GM19463 (cell line): ENCODE data around the gene MRTFA.
"Not testable (repeated sequence)": the region's sequence is repeated elsewhere in the genome, so short reads cannot be mapped to it uniquely, and the experiment has no call there.

Experiments
- ATAC-seq: cut with Tn5 transposase; IDR thresholded peaks from one replicate; pipeline ENCODE4 v1.9.1; 2021; ENCODE audit warnings: mild to moderate bottlenecking, moderate library complexity; ENCODE audit not compliant: unreplicated experiment

MRTFA gene

DNA sequence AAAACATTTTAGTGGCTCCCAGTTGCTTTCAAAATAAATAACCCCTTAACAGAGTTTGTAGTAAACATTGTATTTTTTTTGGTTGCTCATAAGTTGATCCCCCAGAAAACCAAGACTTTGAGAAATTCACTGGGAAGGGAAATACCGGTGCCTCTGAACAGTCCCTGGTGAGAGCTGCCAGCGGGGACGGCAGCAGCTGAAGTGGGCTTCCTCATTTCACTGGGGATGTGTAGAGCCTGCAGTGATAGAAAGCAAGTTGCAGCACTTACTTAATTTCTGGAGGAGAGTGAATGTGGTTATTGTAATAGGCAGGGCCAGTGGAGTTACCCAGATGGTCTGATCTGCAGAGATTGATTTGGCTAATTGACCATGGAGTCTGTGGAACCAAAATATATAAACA, 24.2 kb upstream of the MRTFA start:
- ATAC-seq, result no peak

DNA sequence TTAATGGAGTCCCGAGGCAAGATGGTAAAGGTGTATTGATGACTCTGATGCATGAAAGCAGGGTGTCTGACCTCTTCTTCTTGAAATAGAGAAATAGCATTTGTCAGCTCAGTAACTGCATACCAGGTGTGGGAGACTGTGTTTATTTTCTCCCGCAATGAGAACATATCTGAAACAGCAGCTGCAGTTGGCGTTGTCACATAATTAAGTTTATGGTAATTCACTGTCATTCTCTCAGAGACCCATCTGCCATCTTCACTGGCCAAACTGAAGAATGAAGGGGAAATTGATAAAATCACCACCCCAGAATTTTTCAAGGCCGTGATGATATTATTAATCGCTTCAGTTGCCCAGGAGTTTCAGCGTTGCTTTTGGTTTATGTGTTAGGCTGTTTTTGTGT, 22.6 kb upstream of the MRTFA start:
- no peak for ATAC-seq

DNA sequence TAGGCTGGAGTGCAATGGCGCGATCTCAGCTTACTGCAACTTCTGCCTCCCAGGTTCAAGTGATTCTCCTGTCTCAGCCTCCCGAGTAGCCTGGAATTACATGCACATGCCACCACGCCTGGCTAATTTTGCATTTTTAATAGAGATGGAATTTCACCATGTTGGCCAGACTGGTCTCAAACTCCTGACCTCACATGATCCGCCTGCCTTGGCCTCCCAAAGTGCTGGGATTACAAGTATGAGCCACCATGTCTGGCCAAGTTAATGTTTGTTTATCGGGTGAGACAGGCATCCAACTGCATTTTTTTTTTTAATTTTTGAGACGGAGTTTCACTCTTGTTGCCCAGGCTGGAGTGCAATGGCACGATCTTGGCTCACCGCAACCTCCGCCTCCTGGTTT, 20.1 kb upstream of the MRTFA start:
- not testable (repeated sequence) for ATAC-seq

DNA sequence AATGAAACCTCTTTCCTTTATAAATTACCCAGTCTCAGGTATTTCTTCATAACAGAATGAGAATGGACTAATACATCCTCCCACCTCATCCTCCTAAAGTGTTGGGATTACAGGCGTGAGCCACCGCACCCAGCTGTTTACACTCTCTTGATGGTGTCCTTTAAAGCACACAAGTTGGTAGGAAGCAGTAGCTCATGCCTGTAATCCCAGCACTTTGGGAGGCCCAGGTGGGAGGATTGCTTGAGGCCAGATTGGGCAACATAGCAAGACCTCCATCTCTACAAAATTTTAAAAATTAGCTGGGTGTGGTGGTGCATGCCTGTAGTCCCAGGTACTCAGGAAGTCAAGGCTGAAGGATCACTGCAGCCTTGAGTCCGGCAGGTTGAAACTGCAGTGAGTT, 19.4 kb upstream of the MRTFA start:
- ATAC-seq, result not testable (repeated sequence)

DNA sequence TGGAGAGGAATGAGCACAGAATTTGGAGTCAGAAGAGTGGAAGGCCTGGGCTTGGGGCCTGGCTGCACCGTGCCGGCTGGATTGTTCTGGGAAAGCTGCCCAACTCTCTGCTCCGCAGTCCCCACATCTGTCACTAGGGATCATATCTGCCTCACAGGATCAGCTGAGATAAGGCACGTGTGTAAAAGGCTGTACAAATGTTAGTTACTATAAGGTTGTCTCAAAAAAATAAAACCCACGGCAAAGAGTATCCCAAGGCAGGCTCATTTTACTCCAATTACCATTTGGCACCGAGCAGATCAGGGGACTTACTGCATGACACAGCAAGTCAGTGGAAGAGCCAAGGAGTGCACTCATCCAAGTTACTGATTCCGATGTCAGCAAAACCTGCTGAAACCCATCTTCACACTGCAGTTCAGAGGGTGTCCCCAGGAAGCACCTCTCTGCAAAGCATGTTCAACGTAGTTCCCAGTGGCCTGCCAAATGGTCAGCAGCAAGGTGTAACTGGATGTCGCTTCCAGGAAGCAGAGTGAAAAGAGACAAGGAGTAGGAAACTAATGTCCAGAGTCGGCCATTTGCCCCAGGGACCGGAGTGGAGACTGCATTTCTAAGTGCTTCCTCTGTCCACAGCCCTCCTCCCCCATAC, 18.1 kb upstream of the MRTFA start:
- no peak for ATAC-seq

DNA sequence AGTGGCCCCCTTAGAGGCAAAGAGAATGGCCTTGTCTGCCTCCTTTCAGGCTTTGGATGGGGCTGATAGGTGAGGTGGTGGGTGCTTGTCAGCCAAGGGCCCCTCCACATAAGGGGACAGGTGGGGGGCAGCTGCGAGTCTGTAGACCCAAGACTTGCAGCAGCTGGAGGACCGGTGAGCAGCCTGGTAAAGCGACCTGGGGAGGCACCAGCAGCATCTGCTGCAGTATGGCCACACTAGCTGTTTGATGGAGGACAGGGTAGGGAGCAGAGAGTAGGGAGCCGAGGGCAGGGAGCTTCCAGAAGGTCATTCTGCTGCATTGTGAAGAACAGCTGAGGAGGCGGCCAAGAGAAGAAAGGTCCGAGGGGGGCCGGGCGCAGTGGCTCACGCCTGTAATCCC, 16.8 kb upstream of the MRTFA start:
- no peak for ATAC-seq

DNA sequence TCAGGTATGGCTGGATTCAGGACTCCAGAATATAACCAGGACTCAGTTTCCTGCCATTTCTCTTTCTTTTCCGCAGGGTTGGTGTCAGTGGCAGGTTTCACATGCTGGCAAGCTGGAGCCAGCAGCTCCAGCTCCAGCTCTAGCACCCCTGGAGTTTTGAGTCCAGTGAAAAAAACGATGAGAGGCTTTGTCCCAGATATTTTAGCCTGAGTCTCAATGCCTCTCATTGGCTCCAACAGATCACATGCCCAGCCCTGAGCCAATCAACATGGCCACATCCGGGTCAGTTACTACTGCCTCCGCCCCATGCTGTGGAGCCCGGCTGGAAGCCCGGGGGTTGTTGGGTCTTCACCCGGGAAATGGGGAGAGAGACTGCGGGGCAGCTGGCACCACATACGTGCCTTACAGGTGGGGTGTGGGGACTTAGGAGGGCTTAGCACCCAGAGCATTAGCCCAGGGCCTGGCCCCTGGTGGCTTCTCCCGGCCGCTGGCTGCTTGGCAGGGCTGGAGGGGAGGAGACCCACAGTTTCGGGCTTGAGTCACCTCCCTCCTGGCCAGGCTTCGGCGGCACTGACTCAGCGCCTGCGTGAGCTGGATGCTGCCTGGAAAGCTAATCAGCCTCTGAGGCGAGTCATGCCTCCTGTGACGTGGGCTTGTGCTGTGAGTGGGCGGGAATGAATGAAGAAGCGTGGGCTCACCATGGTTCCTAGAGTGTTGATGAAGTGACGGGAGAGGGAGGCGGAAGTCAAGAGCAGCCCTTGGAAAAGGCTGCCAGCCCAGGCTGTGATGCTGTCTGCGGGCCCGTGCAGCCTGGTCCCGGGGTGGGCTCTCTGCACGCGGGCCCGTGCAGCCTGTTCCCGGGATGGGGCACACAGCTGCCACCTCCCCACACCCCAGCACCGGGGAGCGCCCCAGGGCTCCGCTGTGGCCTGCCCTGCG, 15.3 kb upstream of the MRTFA start:
- peak; percentile 86 for ATAC-seq

DNA sequence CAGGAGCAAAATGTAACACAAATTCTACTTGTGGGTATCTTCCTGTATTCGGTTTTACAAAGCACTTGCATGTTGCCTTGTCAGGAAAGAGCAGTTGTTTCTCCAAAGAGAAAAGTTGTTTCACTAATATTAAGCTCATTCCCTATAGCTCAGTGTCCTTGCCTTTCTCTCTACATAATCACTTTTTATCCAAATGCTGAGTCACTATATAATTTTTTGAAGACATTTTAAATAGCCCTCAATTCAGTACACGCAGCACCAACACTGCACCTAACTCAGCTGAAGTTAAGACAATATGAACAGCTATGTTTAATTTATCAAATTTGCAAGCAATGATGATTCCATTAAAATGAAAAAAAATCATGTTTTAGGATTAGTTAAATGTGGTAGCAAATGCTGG, 14.5 kb upstream of the MRTFA start:
- ATAC-seq, result no peak

DNA sequence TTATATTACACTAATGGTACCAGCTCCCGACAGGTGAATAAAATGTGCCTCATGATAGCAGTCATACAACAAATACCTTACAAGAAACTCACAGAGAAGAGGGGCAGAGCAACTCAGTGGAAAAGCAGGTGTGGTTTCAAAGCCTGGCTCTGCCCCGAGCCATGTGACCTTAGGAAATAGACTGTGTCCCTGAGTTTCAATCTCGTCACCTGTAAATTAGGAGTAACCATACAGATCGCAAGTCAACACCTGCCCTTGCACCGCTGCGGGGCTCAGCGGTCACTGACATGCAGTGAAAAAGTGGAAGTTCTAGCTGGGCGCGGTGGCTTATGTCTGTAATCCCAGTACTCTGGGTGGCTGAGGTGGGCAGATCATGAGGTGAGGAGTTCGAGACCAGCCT, 11.9 kb upstream of the MRTFA start:
- ATAC-seq, result no peak

DNA sequence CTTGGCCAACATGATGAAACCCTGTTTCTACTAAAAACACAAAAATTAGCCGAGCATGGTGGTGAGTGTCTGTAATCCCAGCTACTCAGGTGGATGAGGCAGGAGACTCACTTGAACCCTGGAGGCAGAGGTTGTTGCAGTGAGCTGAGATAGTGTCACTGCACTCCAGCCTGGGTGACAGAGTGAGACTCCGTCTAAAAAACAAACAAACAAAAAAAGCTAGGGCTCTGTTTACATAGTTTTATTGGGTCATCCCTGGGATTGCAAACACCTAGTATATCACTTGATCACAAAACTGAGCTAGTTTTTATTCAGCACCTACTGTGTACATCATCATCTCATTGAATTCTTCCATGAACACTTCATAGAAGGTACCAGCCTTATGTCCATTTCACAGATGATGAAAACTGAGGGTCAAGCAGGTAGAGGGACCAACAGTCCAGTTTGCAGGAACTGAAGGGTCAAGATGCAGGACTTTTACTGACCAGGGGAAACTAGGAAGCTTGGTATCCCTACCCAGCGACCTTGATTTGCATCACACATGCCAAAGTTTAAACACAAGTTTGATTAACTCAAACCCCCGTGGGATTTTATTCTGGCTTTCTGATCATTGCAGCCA, 9.2 kb upstream of the MRTFA start:
- ATAC-seq, result no peak

DNA sequence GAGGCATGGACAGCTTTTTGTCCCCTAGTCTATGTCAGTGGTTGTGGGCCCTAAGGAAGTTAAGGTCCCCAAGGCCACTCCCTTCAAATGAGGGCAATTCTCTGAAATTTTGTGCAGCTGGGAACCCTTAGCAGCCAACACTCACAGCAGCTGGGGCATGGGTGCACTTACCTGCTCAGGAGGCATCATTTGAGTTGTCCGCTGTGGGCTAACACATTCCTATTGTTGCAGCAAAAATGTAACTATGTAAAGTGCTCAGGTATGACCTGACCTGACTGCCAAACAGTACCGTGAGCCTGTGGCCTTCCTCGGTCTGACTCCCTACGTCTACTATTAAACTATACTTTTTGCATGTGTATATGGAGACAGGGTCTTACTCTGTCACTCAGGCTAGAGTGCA, 5.8 kb upstream of the MRTFA start:
- ATAC-seq, result no peak

DNA sequence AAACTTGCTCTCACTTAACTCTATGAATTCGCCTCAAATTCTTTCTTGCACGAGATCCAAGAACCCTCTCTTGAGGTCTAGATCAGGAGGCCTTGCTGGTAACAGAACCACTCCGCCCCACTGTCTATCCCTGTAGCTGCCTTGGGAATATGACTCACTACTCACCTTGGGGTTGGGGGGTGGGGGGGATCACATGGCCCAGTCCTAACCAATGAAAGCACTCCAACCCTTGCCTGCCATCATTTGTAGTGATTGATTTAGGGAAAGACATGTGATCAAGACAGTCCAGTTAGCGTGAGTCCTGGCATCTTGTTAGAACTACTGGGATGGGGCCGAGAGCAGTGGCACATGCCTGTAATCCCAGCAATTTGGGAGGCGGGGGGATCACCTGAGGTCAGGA, 4.8 kb upstream of the MRTFA start:
- ATAC-seq, result no peak

DNA sequence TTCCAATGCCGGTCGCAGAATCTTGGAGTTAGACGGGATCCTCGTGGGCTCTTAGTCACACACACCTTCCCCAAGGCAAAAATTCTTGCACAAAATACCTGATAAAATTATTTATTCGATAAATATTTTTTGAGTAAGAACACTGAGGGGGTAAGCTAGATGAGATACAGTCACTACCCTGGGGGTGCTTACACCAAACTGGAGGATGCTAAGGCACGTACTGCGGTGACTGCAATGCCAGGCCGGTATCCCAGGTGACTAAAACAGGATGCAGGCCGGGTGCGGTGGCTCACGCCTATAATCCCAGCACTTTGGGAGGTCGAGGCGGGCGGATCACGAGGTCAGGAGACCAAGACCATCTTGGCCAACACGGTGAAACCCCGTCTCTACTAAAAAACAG, 1.7 kb upstream of the MRTFA start:
- ATAC-seq, result no peak

DNA sequence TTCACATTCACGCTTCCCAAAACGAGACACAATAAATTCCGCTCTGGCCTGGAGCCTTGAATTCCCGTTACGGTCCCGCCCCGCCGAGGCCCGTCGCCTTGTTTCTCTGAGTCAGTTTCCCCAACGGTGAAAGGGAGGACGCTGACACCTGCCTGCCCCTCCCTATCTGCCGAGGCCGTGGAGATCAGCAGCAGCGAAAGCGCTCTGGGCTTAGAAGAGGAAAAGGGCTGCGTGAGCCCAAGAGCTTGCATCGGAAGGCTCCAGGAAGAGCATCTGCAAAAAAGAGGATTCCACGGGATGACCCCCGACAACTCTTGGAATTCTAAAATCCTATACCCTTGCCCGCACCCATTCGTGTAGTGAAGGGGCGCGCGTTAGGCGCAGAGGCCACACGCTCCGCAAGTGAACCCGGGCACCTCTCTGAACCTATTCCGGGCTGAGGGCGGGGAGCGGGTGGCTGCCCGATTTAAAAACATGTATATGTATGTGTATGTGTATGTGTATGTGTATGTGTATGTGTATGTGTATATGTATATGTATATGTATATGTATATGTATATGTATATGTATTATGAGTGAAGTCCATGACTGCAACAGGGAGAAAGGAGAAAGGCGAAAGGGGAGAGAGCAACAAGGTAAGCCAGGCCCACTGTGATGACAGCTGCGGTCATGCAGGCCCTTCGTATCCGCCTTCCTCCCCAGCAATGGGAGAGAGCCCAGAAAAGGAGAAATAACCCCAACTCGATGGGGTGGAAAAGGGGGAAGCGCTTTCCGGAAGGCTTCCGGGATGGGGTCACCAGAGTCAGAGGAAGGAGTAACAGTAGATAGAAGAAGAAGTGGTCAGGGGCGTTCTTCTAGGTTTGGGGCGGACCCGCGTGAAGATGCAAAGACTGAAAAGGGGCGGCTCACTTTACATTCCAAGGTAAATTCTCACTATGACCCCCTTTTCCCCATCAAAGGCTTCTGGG, 948 bp upstream of the MRTFA start:
- ATAC-seq, result no peak

DNA sequence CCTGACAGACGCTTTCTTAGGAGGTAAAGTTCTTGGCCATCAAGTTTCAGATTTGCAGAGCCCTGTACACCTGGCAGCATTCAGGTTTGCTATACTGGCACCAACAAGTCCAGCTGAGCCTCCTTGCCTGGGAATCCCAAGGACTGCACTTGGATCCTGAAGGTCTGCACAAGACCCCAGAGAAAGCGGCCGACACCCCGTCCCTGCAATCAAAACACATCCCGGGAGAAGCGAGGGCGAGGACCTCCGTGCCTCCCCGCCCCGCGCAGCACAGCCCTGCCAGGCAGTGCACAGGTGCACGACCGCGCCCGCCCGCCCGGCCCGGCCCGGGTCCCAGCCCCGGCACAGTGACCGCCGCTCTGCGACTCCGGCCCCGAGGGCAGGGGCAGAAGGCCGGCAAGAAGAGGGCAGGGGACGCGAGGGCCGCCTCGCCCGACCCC, 559 bp downstream of the MRTFA start:
- ATAC-seq, result peak; percentile 6

DNA sequence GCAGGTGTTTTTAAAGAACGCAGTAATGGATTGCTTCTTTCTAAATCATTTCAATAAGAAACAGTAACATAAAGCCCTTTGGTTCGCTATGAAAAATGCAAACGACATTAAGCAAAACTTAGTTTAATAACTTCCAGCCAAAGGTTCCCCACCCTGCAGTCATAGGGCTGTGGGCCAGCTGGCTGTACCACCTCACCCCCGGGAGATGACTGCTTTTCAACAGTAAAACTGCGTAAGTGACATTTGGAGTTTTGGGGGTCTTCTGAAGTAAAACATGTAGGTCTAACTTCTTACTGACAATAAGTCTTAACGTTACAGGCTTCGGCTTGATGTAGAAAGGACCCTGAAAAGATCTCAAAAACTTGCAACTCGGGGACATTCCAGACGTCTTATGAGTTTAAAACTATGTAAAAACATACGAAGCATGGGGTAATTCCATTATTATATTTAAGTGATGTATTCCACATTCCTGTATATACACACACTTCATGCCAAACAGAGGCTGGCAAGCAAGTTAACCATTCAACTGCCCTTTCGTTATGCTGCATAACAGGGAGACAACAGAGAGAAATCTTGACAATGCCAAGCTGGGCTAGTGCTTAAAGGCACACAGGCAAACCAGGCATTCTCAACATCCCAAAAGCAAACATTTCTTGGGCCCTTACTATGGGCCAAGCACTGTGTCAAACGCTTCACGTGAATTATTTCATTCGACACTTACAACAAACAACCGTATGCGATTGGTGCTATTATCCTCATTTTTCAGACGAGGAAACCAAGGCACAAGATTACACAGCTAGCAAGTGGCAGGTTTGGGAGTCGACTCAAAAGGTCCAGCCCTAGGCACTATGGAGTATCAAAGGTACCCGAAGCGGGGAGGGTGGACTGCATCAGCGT, 1.2 kb downstream of the MRTFA start:
- no peak for ATAC-seq

DNA sequence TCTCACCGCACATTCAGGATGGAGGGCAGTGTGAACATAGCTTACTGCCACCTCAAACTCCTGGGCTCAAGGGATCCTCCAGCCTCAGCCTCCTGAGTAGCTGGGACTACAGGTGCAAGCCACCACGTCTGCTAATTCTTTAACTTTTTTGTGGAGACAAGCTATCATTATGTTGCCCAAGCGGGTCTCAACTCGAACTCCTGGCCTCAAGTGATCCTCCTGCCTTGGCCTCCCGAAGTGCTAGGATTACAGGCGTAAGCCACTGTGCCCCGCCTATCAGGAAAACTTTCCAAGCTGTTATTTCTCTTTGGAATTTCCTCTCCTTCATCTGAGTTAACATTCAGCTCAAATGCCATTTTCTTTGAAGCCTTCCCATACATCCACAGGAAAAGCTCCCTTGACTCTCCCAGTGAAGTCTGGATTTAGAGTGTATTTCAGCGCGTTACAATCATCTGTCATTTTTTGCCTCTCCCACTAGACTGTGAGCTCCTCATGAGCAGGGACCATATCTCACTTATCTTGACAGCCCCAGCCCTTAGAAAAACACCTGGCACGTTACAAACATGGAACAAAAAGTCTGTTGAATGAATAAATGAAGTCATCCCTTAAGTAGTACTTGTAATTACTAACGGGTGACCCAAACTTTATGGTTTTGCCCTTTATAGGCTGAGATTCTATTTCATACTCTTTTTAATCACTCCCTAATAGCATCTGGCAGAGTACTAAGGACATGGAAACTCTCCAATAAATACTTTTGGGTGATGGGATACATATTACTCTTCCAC, 2.2 kb downstream of the MRTFA start:
- ATAC-seq, result no peak

DNA sequence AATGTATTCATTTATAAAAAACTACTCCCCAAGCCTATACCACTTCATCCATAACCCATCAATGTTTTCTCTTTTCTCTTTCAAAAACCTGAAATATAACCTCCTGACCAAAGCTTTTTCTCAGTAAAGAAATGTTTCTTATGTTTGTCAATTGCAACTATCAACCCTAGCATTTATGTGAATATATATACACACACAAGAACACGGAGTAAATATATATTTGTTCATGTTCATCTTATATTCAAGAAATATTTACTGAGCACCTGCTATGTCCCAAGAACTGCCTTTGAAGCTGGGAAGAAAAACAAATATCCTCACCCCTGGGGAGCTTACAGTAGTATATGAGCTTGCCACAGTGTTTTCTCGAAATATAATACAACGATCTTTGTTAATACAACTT, 3.5 kb downstream of the MRTFA start:
- ATAC-seq, result no peak

DNA sequence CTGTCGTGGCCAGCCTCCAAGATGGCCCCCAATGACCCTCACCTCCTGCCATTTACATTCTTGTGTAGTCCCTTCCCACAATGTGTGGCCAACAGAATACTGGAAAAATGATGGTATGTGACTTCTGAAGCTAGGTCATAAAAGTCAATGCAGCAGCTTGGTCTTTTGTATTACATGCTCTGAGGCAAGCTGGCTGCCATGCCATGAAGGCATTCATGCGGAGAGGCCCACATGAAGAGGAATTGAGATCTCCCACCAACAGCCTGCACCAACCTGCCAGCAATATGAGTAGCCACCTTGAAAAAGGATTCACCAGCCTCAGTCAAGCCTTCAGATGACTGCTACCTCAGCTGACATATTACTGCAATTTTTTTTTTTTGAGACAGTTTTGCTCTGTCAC, 4.6 kb downstream of the MRTFA start:
- no peak for ATAC-seq
